GM21737 (cell line): ENCODE measurements around the gene EIF1.
"Not testable (repeated sequence)": the region's sequence is repeated elsewhere in the genome, so short reads cannot be mapped to it uniquely, and the experiment has no call there.

Source experiments
- ATAC-seq: cut with Tn5 transposase; IDR thresholded peaks from one replicate; pipeline ENCODE4 v1.9.1; 2021; ENCODE audit warnings: mild to moderate bottlenecking, moderate library complexity; ENCODE audit not compliant: unreplicated experiment

EIF1 gene

DNA sequence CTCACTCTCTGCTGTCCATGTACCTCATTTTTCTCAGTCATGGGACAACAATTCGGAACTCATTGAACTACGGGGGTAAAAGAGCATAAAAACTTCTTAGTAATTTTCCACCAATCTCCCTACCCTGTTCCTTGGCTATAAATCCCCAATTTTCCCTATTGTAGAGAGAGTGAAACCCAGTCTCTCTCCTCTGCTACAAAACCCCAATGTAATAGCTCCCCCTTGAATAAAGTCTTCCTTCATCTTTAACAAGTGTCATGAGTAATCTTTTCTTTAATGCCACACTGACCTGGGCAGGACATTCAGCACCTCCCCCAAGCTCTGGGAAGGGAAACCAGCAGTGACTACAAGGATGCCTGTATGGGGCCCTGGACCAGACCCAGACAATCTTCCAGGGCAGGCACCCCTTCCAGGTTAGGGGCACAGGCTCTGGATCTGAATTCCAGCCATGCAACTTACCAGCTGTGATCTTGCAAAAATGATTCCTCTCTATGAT is 10.2 kb upstream of the EIF1 start:
- ATAC-seq = peak; percentile 21

DNA sequence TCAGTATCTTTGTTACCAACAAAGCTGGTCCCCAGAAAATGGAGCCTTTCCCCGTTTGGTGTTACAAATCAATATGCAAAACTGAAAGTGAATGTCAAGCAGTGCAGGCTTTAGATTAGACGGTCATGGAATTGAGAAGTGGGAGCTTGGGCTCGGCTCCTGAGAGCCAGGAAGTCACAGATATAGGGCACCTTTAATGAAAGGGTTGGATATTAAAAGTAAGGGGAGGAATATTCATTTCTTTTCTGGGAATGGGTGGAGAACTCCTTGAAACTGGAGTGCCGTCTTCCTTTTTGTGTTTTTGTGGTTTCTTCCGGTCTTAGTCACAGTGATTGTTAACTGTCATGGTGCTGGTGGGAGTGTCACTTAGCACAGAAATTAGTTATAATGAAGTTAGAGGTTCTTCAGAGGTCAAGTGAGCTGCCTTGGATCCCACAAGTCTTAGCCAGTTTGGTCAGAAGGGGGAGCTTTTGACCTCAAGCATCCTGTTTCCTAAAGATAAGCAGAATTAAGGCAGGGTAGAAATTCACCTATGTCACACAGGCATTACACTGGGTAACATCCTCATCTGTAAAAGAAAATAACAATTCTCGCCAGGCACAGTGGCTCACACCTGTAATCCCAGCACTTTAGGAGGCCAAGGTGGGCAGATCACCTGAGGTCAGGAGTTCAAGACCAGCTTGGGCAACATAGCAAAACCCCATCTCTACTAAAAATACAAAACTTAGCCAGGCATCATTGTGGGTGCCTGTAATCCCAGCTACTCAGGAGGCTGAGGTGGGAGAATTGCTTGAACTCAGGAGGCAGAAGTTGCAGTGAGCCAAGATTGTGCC is 9.6 kb upstream of the EIF1 start:
- peak; percentile 57 for ATAC-seq

- ATAC-seq = no peak
Observed at GRCh38 chr17:41679740-41680425, 8.8 kb upstream of the EIF1 start.

- no peak for ATAC-seq
Observed at GRCh38 chr17:41680426-41681040, 8.2 kb upstream of the EIF1 start.

DNA sequence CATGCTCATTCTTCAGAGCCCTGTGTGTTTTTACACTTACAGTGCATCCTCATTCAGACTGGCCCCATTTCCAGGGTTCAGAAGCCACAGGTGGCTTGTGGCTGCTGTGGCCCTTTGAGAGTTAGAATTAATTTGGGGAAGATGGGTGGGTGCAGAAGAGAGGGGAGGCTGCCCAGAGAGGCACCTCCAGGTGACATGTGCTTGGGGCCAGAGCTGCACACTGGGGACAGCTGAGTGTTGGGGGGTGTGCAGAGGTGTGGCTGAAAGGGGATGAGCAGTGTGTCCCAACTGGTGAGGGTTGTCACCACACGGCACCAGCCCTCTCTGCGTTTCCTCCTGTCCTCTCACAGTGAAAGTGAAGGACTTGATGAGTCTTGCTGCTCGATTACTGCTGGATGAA is 6.9 kb upstream of the EIF1 start:
- ATAC-seq = no peak

DNA sequence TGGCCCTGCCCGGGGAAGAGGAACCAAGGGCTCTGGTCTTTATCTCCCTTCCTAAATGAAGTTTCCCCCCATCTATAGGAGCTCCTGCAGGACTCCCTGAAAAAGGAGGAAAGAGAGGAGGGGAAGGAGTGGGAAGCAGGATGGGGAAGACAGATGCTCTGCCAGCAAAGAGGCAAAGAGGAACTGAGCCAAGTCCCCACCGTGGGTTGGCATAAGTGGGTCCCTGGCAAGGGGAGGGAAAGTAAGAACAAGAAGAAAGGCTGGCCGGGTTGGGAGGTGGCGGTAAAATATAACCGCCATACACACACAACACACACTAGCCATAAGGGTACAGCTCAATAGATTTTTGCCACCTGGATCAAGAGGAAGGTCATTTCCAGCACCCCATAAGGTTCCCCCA is 6.1 kb upstream of the EIF1 start:
- no peak for ATAC-seq

GRCh38 chr17:41683441-41684007 is 5.2 kb upstream of the EIF1 start:
- no peak for ATAC-seq

GRCh38 chr17:41684035-41684434 is 4.7 kb upstream of the EIF1 start:
- no peak for ATAC-seq

DNA sequence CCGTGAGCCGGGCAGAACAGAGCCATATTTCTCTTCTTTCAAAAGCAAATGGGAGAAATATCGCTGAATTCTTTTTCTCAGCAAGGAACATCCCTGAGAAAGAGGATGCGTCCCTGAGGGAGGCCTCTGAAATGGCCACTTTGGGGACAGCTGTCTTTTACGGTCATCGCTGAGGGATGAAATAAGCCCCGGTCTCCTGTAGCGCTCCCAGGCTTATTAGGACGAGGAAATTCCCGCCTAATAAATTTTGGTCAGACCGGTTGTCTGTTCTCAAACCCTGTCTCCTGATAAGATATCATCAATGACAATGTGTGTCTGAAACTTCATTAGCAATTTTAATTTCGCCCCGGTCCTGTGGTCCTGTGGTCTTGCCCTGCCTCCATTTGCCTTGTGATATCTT is 2.9 kb upstream of the EIF1 start:
- not testable (repeated sequence) for ATAC-seq

GRCh38 chr17:41686281-41686680 is 2.4 kb upstream of the EIF1 start:
- no peak for ATAC-seq

GRCh38 chr17:41687828-41688640 is 651 bp upstream of the EIF1 start:
- ATAC-seq = no peak

GRCh38 chr17:41689497-41690299 is 1.0 kb downstream of the EIF1 start:
- ATAC-seq = no peak

DNA sequence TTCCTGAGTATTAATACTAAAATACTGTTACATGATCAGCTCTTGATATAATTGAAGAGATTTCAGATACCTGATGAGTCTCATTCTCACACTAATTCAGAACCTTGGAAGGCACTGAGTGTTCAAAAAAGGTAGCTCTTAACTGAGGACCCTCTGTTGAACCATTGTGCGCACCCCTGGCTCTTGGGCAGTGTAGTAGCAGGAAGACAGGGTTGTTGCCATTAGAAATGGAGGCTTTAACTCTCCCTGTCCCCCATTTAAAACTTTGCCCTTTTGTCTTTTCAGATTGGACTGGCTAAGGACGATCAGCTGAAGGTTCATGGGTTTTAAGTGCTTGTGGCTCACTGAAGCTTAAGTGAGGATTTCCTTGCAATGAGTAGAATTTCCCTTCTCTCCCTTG is 1.8 kb downstream of the EIF1 start:
- ATAC-seq = no peak

DNA sequence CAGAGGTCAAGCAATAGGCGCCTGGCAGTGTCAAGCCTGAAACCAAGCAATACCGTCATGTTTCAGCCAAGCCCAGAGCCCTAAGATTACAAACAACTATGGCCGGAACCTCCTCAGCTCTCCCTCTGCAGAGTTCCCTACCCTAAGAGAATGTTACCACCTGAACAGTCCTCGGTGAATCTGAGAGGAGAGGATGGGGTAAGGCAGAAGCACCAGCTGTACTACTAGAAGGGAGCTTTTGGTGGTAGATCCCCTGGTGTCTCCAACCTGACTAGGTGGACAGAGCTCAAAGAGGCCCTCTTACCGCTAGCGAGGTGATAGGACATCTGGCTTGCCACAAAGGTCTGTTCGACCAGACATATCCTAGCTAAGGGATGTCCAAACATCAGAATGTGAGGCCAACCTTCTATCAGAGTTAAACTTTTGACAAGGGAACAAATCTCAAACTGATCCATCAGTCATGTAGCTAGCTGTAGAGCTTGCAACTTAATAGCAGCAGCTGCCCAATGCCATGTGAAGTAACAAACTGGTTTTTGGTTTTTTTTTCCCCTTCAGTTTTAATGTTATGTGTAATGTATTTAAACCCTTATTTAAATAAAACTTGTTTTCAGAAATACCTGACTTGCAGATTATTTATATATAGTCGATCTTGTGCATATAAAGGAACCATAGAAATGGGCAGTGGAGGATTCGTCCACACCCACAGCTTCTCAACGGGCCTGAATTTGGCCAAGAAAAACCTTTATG is 2.5 kb downstream of the EIF1 start:
- ATAC-seq = no peak

DNA sequence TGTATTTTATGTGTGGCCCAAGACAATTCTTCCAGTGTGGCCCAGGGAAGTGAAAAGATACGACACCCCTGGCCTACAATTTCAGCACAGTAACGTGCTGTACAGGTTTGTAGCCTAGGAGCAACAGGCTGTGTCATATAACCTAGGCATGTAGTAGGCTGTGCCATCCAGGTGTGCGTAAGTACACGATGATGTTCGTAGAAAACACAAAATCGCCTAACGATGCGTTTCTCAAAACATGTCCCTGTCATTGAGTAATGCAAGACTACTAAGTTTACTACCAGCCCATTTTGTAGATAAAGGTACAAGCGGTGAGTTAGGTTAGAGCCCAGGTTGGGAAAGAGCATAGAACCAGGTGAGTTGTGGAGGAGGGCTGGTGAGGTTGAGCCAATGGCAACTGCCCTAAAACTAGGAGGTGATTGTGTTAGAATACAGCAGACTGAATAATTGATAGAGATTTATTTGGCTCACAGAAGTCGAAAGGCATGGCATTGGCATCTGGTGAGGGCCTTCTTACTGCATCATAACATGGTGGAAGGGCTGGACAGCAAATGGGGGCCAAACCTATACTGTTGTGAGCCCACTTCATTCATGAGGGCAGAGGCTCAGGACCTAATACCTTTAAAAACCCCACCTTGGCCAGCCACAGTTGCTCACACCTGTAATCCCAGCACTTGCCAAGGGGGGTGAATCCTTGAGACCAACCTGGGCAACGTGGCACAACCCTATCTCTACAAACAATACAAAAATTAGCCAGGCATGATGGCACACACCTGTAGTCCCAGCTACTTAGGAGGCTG is 4.2 kb downstream of the EIF1 start:
- ATAC-seq = no peak

DNA sequence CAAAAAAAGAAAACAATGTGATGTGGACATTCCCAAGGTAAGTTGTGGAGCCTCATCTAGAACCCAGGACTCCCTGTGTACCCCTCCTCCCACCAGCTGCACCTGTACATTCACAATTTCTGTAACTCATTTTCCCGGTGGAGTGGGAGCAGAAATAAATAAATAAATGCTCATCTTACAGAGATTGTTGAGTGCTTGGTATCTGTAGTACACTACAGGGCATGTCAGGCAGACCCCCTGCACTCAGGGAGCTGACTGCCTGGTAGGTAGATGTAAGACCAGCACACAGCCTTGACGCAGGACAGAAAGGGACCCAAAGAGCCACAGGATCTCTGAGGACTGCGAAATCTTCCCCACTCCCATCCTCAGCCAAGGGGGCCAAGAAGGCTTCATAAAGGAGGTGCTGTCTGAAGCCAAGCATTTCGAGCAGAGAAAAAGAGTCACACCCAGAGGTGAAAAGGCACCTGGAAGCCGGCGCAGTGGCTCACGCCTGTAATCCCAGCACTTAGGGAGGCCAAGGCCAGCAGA is 6.5 kb downstream of the EIF1 start:
- no peak for ATAC-seq

DNA sequence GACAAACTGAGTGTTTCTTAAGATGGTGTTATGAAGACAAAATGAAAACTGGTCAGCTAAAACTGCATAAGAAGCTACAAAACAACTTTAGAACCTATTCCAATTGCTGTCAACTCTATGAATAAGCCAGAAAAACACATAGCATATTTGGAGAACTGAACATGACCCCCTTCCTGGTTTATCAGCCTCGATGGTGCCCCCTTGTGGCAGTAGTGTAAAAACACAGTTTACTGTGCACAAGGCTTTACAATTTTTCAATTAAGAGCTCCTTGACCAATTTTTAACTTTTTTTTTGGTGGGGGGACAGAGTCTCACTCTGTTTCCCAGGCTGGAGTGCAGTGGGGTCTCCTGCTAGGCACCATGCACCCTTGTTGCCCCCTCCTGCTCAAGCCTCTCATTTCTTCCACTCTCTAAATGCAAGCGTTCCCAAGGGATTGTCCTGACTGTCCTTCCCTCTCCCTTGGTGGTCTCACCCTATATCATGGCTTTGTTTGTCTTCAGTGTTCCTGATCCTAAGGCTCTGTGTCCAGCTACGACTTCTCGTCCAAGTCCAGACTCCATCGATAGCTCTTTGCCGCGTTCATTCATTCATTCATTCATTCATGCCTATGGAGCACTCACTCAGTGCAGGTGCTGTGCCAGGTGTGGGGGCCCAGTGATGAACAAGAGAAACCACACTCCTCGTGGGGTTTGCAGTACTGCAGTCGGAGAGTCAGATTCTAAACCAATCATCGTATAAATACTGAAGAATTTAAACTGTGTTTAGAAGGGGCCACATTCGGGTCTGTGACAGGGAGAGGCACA is 7.5 kb downstream of the EIF1 start:
- no peak for ATAC-seq
